NCI-H748 (cell line): ENCODE measurements around the gene ANKRD33.

Experiments used
- DNase-seq: peaks from one replicate; lab custom pipeline; 2025; ENCODE audit not compliant: unreplicated experiment; lab: John Stamatoyannopoulos, UW

The ANKRD33 gene

GRCh38 chr12:51887476-51888315 lies at the start of gene ANKRD33:
TSS of gene ANKRD33 (plus strand) at chr12:51888103. CDS start at chr12:51888187, 84 bp downstream.
- no peak for DNase-seq

- no peak for DNase-seq
Observed at GRCh38 chr12:51838762-51839161, 49.1 kb upstream of the ANKRD33 start.

- no peak for DNase-seq
Observed at GRCh38 chr12:51839310-51839947, 48.5 kb upstream of the ANKRD33 start.

- no peak for DNase-seq
Observed at GRCh38 chr12:51840966-51841365, 46.9 kb upstream of the ANKRD33 start.

- DNase-seq = no peak
Observed at GRCh38 chr12:51841727-51842126, 46.2 kb upstream of the ANKRD33 start.

GRCh38 chr12:51844854-51845253 lies 43.0 kb upstream of the ANKRD33 start:
- DNase-seq = no peak

GRCh38 chr12:51845482-51845881 lies 42.4 kb upstream of the ANKRD33 start:
- DNase-seq = no peak

- no peak for DNase-seq
Observed at GRCh38 chr12:51846271-51846691, 41.6 kb upstream of the ANKRD33 start.

GRCh38 chr12:51846911-51847642 lies 40.8 kb upstream of the ANKRD33 start:
- peak; percentile 66 for DNase-seq

- DNase-seq = peak; percentile 33
Observed at GRCh38 chr12:51847643-51848325, 40.1 kb upstream of the ANKRD33 start.

- DNase-seq = no peak
Observed at GRCh38 chr12:51848326-51848727, 39.6 kb upstream of the ANKRD33 start, which contains the start of gene FIGNL2. TSS of gene FIGNL2 (minus strand) at chr12:51848718. CDS start at chr12:51822413, 26,305 bp downstream.

- DNase-seq = peak; percentile 33
Observed at GRCh38 chr12:51848841-51849735, 38.8 kb upstream of the ANKRD33 start.

- DNase-seq = no peak
Observed at GRCh38 chr12:51850081-51850964, 37.6 kb upstream of the ANKRD33 start.

- DNase-seq = no peak
Observed at GRCh38 chr12:51850965-51851299, 37.0 kb upstream of the ANKRD33 start.

GRCh38 chr12:51851413-51852124 lies 36.3 kb upstream of the ANKRD33 start:
- no peak for DNase-seq

- no peak for DNase-seq
Observed at GRCh38 chr12:51852404-51853137, 35.3 kb upstream of the ANKRD33 start.

GRCh38 chr12:51855586-51856428 lies 32.1 kb upstream of the ANKRD33 start:
- no peak for DNase-seq
